Measurements from ENCODE around the gene CFAP74. TPM values are rescaled to one million over a fixed set of nuclear protein-coding genes. Genes with fewer than 3 reads are reported as not detected.
A peak's percentile ranks its signal among the peaks of the same experiment; 100 is the strongest.

The CFAP74 gene
- polyA plus RNA-seq, 1 donor, result 0.19 TPM

DNA sequence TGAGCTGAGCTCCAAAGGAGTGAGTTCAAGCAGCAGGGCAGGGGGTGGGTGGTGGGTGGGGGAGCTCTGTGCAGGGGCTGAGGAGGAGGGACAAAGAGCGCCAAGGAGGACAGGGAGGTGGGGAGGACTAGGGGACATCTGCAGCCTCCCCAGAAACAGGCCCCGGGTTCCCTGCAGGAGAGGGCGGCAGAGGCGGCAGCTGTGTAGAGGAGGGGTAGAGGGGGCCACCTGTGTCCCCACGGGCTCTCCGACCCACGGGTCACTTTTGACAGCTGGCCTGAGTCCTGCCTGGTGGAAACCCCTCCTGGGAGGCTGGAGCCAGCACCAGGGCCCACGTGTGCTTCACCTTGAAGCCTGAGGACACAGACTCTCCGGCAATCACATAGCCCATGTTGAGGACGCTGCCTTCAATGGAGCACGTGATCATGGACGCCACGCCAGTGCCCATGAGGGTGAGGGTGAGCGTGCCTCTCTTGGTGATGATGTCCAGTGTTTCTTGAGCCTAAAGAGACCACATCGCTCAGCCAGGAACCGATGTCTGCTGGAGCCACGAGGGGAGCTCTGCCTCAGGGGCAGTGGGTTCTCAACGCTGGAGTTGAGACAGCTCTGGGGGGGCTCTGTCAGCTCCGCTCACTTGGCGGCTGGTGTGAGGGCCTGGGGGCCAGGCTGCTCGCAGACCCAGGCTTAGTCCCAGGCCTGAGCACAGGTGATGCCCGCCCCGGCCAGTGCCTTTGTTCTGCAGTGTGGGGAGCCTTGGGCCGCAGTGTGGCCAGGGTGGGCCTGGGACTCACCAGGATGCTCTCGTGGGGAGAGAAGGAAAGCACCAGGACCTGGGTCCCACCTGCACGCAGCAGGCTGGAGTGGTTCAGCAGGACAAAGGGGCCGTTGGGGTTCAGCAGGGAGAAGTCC is 77.9 kb downstream of the CFAP74 start:
- DNase-seq, result no peak

DNA sequence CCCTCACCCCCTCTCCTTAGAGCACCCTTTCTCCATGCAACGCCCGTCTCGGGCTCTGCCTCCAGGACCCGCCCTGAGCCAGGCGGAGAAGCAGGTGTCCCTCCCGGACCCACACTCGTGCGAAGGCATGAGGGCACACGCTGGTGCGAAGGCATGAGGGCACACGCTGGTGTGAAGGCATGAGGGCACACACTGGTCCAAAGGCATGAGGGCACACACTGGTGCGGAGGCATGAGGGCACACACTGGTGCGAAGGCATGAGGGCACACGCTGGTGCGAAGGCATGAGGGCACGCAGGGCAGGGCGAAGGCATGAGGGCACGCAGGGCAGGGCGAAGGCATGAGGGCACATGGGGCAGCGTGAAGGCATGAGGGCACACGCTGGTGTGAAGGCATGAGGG is 78.7 kb downstream of the CFAP74 start:
- no peak for DNase-seq

- no peak for DNase-seq
Observed at GRCh38 chr1:1924386-1924785, 79.2 kb downstream of the CFAP74 start.

DNA sequence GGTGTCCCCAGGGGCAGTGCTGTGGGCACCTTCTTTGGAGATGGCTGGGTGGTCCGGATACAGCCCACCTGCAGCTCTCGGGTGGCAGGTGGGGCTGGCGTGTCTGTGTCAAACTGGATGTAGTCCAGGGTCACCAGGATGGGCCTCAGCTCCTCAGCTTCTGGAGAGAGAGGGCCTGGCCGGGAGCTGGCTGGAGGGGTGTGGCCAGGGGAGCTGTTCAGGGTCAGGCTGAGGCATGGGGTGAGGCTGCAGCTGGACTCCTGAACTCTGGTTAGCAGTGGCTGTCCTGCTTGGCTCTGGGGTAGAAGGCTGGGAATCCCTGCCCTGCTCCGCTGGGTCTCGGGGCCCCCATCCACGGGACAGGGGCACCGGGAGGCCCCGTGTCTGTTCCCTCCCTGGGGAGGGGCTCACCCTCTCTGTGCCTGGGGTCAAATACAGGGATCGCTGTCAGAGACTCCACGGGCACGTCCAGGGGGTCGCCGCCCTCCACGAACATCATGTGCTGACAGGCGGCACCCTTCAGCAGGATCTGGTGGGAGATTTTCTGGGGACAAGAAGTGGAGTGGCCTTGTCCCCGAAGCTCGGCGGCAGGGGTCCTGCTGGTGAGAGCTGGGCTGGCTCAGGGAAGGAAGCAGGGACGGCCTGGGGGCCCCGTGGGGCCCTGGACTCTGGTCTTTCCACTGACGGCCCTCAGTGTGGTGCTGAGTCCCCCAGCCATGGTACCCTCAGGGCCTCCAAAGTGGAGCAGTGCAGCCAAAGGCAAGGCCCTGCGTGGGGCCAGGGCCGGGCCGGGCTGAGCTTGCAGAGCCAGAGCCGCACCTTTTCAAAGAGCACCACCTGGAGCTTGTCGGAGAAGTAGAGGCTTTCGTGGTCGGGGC is 80.4 kb downstream of the CFAP74 start:
- no peak for DNase-seq

DNA sequence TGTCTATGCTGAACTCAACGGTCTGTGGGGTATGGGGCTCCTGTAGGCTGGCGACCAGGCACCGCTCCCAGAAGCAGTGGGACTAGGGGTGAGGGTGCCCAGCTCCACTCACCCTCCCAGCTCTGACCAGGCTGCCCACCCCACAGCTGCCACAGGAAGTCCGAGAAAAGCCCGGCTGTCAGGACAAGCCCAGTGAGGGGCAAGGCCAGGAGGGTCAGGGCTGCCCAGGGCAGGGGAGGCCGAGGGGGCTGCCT is 81.0 kb downstream of the CFAP74 start:
- no peak for DNase-seq

GRCh38 chr1:1921901-1922701 is 81.5 kb downstream of the CFAP74 start:
- no peak for DNase-seq

DNA sequence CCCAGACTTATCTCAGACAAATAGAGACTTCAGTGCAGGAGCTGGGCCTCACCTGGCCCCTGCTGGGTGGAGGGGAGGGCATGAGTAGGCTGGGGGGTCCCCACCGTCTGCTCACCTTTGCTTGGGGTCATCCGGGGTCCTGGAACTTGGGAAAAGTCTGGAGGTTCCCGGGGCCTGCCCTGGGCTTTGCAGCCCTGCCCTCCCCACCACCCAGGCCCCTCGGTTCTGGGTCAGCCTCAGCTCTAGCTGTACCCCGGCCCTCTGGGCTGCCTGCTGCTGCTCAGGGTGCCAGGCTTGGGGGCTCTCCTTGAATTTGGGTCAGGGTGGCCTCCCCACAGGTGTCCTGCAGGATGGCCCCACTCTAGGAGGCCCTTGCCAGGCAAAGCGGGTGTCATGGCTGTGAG is 82.1 kb downstream of the CFAP74 start:
- no peak for DNase-seq

DNA sequence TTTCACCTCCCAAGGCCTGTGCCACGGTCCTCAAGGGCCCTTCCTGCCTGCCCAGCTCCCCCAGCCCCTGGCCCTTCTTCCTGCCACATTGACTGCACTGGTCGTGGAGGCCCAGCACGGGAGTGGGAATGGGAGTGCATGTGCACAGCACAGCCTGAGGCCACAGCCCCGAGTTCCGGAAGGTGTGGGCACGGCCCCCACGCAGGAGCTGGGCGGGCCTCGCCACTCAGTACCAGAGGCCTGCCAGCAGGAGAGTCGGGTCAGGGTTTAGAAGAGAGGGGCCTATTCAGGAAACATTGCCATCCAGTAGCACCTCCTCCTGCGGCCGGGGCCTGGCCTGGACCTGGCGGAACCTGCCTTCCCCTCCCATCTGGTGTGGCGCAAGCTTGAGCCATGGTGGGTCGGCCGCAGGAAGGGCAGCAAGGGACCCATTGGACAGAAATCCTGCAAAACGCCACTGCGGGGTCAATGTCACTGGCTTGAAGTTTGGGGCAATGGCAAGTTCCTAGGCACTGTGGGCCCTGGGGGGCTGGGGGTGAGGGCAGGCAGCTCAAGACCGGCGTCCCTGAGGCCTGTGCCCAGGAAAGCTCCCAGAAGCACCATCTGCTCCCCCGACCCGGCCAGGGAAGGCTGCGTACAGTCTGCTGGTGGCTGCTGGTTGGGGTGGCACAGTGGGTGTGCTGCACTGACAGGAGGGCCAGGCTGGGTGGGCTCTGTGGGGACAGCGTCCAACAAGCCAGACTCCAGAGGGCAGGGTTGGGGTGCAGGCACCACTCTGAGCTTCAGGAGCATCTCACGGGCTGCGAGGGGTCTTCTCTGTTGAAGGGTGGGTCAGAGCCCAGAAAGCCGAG is 82.8 kb downstream of the CFAP74 start:
- no peak for DNase-seq

DNA sequence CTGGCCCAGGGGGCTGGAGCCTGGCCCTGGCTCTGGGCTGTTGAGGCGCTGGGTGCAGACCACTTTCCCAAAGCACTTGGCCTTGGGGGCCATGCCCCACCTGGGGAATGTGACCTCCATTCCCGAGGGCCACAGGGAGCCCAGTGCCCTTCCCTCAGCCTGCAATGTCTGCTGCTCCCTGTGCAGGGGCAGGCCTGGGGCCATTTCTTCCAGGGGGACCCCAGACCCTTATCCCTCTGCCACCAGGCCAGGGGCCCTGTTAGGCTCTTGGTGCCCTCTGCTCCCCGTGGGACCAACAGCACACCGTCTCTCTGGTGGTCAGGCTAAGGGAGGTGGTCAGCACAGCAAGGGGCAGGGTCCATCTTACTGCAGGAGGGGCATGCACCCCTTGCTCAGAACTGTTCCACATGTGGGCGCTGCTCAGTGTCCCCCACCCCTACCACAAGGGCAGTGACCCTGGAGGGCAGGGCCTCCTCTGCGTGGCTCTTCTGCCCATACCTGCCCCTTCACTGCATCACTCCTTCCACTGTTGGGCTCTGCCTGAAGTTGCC is 83.5 kb downstream of the CFAP74 start:
- no peak for DNase-seq

GRCh38 chr1:1919304-1920056 is 84.1 kb downstream of the CFAP74 start:
- DNase-seq, result peak; percentile 92

DNA sequence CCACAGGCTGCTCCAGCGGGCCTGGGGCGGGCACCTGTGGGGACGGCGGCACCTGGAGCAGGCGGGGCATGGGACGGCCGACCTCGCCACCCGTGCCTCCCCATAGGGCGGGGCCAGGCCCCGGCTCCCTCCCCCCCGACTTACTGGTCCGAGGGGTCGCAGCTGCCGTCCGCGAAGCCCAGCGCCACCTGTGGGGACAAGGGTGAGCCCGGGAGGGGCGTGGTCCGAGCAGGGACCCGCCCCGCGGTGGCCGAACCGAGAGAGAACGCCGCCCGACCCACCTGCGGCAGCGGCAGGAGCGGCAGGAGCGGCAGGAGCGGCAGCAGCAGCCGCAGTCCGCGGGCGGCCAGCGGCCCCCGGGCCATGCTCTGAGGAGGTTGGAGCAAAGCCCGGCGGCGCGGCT is 84.7 kb downstream of the CFAP74 start, which contains the start of gene TMEM52:
TMEM52 (minus strand) TSS at position 379 of the 403 bp plus-strand sequence; CDS start at position 365, 14 bp downstream.
- no peak for DNase-seq

- no peak for DNase-seq
Observed at GRCh38 chr1:1917995-1918900, 85.3 kb downstream of the CFAP74 start.

DNA sequence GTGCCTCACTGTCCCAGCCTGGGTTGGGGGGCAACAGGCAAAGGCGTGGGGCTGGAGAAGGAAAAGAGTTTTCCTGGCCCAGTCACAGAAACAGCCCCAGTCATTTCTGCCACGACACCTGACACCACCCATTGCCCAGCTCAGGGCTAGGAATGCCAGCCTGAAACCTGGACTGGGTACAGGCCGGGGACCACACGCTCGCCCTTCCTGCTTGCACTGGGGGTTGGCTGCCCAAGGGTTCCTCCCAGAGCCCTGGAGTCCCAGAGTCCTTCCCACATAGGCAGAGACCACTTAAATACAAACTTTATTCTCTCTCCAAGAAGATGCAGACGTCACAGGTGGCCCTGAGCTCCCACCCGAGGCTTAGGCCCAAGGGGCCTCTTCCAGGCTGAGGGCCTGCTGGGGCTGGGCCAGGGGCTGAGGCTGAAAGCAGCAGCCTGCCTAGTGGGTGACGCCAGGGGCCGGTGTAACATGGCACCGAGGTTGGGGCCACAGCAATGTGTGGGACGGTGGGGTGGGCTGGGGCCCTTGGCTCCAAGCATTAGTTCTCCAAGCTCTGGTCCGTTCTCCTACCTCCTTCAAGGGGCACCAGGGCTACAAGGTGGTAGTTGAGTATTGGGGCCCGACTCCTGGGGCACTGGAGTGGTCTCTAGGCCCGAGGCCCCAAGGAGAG is 86.1 kb downstream of the CFAP74 start:
- DNase-seq, result no peak

DNA sequence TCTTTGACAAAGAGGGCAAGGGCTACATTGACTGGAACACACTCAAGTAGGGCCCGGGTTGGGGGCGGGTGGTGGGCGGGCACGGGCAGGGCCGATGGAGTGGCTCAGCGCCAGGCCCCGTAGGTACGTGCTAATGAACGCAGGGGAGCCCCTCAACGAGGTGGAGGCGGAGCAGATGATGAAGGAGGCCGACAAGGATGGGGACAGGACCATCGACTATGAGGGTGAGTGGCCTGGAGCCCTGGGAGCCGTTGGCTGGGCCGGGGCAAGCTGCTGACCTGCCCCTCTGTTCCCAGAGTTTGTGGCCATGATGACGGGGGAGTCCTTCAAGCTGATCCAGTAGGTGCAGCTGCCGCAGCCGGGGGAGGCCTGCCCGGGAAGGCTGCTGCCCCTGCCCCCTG is 86.7 kb downstream of the CFAP74 start:
- DNase-seq, result no peak

GRCh38 chr1:1915911-1916840 is 87.4 kb downstream of the CFAP74 start:
- no peak for DNase-seq

- no peak for DNase-seq
Observed at GRCh38 chr1:1914971-1915692, 88.5 kb downstream of the CFAP74 start, which contains the start of gene CALML6. Gene CALML6 (plus strand): TSS chr1:1915260. CDS start chr1:1915281, 21 bp downstream.
